A549 (cell line): ENCODE measurements around the gene SLC25A47.

Experiments
- MYC ChIP-seq: IDR thresholded peaks from 2 replicates; pipeline ENCODE4 v1.6.1; 2012; ENCODE audit warnings: mild to moderate bottlenecking, inconsistent platforms, low read length, improper control_type of control experiment, borderline replicate concordance
- POLR2A ChIP-seq: IDR thresholded peaks from 2 replicates; pipeline ENCODE4 v1.6.1; 2012; ENCODE audit warnings: mild to moderate bottlenecking, low read length
- RNF2 ChIP-seq: fragments of 200-600 bp; sonication (generic); IDR thresholded peaks from 2 replicates; pipeline ENCODE4 v1.6.1; 2016; ENCODE audit warnings: low read depth, mild to moderate bottlenecking, antibody characterized with exemption, moderate library complexity, borderline replicate concordance
- ZC3H11A ChIP-seq: fragments of 450-650 bp; IDR thresholded peaks from 2 replicates; pipeline ENCODE4 v1.6.1; 2014; ENCODE audit warnings: antibody characterized with exemption, mild to moderate bottlenecking
- TF ChIP-seq, protein P1 (sequence below): fragments of 250-450 bp; sonication (Bioruptor Pico); IDR thresholded peaks from 2 replicates; pipeline ENCODE4 v1.5.0; 2021; ENCODE audit warnings: mild to moderate bottlenecking, moderate library complexity, borderline replicate concordance
- TF ChIP-seq, protein P2 (sequence below): fragments of >200 bp; sonication (Bioruptor Twin); formaldehyde crosslinking; IDR thresholded peaks from 3 replicates; pipeline ENCODE4 v1.5.1; 2016
- TF ChIP-seq, protein P3 (sequence below): fragments of 450-650 bp; IDR thresholded peaks from 2 replicates; pipeline ENCODE4 v1.6.1; 2014; ENCODE audit warnings: antibody characterized with exemption

DNA sequence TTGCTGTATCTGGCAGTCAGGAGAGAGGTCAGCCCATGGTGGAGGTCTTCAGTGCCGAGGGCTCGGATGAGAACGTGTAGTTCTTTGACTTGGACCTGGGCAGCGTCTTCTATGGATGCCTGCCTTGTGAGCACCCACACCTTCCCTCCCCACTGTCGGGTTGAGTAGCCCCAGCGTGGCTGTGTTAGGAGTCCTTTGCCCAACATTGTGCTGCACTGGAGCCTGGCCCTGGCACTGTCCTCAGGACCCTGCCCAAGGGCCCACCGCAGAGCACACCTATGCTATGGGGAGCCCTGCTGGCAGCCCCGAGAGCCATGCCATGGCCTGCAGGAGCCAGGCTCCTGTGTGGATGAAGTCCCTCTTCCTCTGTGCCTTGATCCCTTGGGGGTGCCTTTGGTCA is 43.6 kb upstream of the SLC25A47 start:
- TF ChIP-seq, protein P1, sequence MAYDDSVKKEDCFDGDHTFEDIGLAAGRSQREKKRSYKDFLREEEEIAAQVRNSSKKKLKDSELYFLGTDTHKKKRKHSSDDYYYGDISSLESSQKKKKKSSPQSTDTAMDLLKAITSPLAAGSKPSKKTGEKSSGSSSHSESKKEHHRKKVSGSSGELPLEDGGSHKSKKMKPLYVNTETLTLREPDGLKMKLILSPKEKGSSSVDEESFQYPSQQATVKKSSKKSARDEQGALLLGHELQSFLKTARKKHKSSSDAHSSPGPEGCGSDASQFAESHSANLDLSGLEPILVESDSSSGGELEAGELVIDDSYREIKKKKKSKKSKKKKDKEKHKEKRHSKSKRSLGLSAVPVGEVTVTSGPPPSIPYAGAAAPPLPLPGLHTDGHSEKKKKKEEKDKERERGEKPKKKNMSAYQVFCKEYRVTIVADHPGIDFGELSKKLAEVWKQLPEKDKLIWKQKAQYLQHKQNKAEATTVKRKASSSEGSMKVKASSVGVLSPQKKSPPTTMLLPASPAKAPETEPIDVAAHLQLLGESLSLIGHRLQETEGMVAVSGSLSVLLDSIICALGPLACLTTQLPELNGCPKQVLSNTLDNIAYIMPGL, result no peak
- no peak for TF ChIP-seq ZC3H11A
- TF ChIP-seq, protein P2, sequence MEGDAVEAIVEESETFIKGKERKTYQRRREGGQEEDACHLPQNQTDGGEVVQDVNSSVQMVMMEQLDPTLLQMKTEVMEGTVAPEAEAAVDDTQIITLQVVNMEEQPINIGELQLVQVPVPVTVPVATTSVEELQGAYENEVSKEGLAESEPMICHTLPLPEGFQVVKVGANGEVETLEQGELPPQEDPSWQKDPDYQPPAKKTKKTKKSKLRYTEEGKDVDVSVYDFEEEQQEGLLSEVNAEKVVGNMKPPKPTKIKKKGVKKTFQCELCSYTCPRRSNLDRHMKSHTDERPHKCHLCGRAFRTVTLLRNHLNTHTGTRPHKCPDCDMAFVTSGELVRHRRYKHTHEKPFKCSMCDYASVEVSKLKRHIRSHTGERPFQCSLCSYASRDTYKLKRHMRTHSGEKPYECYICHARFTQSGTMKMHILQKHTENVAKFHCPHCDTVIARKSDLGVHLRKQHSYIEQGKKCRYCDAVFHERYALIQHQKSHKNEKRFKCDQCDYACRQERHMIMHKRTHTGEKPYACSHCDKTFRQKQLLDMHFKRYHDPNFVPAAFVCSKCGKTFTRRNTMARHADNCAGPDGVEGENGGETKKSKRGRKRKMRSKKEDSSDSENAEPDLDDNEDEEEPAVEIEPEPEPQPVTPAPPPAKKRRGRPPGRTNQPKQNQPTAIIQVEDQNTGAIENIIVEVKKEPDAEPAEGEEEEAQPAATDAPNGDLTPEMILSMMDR, result no peak
- TF ChIP-seq, protein P3, sequence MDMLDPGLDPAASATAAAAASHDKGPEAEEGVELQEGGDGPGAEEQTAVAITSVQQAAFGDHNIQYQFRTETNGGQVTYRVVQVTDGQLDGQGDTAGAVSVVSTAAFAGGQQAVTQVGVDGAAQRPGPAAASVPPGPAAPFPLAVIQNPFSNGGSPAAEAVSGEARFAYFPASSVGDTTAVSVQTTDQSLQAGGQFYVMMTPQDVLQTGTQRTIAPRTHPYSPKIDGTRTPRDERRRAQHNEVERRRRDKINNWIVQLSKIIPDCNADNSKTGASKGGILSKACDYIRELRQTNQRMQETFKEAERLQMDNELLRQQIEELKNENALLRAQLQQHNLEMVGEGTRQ, result no peak
- TF ChIP-seq POLR2A, result no peak
- no peak for TF ChIP-seq MYC
- no peak for TF ChIP-seq RNF2
